Measurements from ENCODE around the gene STIM1.
"Not testable (repeated sequence)": the region's sequence is repeated elsewhere in the genome, so short reads cannot be mapped to it uniquely, and the experiment has no call there.

STIM1 gene

DNA sequence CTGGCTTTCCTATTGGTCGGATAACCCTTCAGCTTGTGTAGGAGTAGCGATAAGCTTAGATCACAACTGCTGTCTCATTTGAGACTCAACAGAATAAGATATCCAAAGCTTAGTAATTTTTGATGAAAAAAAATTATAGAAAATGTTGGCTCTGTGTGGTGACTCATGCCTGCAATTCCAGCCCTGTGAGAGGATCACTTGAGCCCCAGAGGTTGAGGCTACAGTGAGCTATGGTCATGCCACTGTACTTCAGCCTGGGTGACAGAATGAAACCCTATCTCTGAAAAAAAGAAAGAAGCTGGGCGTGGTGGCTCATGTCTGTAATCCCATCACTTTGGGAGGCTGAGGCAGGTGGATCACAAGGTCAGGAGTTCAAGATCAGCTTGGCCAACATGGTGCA lies 183.5 kb downstream of the STIM1 start:
- DNase-seq, result no peak

DNA sequence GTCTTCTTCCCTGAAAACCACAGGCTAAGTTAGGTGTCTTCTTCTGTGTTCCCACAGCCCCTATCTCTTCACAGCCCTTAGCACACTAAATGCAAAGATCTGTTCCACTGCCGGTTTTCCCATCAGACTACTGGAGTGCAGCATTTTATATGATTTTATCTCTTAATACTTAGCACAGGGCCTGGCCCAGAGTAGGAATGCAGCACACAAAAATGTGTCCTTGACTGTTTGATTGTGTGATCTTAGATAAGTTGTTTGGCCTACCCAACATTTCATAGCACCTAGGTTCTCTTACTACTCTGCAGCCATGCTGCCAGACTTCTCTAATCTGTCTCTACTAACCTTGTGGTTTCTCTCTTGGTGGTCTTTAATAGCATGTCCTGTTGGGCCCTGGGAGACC lies 185.0 kb downstream of the STIM1 start:
- DNase-seq, result no peak

DNA sequence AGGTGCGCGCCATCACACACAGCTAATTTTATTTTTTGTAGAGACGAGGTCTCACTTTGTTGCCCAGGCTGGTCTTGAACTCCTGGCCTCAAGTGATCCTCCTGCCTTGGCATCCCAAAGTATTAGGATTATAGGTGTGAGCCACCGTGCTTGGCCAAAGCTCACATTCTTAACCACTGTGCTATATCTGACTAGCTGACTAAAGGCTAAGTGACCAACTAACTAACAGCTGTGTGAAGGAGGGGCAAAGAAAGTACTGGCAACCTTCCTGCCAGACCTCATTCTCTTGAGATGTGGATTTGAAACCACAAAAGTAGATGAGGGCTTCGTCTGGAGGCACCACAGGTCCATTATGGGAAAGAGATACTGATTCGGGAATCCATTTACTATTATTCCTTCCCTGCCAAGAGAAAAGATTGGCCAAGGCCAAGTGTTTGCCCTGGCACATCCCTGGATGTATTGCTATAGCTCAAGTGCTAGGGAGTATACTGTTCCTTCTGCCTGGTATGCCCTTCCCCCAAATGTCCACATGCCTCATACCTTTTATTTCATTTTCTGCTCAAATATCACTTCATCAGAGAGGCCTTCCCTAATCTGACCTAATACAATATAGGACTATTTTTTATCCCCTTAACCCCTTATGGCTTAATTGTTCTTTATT lies 186.4 kb downstream of the STIM1 start:
- no peak for DNase-seq

DNA sequence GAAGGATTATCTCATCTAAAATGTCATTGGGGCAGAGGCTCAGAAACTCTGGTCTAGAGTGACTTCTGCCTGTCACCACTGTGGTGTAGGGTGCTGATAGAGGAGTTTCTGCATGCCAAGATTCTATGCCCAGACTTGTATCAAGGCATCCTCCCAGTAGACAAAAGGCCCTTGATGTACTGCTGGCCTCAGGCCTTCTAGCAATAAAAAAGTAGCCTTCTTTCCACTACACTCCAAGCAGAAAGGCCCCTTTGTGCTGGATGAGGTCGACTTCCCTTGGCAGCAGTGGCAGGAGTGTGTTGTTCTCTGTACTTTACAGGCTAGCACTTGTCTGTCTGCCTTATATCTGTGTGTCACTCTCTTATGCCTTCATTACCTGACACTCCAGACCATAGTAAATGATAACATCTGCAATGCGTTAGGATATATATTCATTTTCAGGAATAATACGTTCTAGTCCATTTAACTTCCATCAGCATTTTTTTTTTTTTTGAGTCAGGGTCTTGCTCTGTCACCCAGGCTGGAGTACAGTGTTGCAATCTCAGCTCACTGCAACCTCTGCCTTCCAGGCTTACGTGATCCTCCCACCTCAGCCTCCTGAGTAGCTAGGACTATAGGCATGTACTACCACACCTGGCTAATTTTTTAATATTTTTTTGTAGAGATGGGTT lies 189.6 kb downstream of the STIM1 start:
- no peak for DNase-seq

DNA sequence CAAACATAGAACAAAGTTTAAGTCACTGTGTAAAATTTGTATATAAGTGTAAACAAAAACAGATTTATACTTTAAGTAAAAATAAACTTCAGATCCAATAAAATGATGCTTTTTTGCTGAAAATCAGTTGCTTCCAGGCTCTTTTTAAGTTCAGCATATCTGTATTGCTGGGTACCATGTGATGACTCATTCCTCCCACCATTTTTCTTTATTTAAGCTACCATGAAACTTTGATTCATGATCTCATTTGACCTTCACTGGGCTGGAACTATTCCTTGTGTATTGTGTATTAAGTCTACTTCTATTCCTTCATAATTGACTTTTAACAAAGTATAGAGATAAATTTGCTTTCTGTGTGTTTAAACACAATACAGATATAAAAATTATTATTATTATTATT lies 192.9 kb downstream of the STIM1 start:
- DNase-seq, result no peak

DNA sequence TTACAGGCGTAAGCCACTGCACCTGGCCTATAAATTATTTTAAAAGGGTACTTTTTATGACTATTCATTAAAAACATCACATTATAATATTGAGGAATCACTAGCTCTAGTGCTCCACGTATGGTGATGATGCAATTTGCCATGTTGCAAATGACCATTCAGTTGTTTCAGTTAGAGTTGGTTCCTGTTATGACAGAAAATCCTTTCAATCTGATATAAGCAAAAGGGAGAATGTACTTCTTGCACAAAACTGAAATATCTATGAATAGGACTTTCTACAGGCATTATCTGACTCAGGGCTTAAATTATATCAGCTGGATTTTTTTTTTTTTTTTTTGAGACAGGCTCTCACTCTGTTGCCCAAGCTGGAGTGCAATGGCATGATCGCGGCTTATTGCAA lies 193.5 kb downstream of the STIM1 start:
- no peak for DNase-seq

DNA sequence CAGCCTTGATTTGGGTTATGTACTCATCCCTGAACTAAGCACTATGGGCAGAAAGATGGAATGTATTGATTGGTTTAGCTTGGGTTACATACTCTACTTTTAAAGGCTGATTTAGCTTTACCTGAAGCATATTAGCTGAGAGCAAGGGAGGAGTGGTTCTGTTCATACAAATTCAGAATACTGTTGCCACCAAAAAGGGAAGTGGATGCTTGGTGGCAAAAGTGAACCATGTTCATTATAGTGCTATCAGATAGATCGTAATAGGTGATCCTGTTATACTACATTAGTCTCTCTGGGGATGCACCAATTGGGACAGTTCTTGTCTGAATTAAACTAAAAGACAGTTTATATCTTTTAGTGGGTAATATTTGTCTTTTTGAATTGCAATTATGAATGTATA lies 194.7 kb downstream of the STIM1 start:
- DNase-seq, result no peak

DNA sequence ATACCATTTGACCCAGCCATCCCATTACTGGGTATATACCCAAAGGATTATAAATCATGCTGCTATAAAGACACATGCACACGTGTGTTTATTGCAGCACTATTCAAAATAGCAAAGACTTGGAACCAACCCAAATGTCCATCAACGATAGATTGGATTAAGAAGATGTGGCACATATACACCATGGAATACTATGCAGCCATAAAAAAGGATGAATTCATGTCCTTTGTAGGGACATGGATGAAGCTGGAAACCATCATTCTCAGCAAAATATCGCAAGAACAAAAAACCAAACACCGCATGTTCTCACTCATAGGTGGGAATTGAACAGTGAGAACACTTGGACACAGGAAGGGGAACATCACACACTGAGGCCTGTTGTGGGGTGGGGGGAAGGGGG lies 197.7 kb downstream of the STIM1 start:
- not testable (repeated sequence) for DNase-seq

DNA sequence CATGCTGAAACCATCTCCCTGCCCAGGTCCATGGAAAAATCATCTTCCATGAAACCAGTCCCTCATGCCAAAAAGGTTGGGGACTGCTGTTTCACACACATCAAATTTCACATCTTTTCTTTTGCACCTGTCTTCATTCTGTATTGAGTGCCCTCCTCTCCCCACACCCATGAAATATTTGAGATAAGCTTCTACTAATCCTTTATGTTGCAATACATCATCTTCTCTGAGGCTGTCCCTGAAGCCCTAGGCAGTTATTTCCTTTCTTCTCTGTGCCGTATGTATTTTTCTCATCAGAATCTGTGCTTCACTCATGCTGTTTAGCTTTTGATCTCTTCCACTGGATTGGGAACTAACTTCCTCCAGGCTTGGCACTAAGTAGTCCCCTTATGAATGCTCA lies 199.2 kb downstream of the STIM1 start:
- DNase-seq, result no peak

DNA sequence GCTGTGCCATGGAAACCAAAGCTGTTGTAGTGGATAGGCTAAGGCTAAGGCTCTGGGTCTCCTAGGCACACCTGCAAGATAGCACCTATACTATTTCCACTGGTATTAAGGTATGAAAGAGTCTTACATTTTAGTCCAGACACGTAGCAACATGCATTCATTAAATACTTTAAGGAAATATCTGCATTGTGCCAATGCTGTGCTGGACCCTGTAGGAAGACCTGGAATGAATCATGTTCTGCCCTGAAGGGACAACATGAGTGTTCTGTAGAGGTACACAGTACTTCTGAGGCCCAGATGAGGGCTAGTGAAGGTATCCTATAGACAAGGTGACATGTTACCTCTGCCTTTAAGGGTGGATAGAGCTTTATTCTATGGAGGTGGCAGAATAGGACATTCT lies 204.0 kb downstream of the STIM1 start:
- no peak for DNase-seq

DNA sequence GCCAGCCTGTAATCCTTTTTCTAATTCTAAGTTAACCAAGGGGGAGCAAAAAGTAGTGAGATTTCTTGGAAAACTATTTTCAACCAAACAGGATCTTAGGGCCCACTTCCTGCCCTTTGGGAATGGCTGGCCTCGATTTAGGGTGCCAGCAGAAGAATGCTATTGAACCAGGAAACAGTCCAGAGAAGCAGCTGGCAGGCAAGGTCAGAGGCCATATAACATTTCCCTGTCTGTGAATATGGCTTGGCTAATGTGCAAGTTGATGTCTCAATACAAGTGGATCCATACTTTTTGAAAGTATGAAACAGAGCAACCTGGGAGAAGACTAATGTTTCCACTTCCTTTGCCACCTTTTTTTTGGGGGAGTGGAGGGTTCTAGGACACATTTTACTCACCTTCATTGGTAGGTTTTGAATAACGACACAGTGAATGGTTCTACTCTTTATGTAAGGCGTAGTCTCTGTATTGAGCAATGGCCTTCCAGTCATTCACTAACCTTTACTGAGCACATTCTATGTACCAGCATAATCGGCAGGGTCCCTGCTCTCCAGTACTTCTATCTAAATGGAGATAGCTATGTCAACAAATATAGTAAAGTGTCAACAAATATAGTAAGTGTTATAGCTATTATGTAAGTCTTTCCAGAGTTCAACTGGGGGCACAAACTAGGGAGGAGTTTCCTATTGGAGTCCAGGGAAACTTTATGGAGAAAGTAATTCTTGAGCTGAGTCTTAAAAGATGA lies 204.9 kb downstream of the STIM1 start:
- DNase-seq, result no peak

DNA sequence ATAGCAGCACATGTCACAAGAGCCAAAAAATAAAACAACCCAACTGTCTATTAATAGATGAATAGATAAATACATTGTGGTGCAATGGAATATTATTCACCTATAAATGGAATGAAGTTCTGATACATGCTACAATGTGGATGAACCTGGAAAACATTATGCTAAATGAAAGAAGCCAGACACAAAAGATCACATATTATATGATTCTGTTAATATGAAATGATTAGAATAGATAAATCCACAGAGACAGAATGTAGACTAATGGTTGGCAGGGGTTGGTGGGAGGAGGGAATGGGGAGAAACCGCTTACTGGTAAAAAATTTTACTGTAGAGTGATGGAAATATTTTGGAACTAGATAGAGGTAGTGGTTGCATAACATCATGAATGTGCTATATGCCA lies 206.2 kb downstream of the STIM1 start:
- DNase-seq, result no peak

DNA sequence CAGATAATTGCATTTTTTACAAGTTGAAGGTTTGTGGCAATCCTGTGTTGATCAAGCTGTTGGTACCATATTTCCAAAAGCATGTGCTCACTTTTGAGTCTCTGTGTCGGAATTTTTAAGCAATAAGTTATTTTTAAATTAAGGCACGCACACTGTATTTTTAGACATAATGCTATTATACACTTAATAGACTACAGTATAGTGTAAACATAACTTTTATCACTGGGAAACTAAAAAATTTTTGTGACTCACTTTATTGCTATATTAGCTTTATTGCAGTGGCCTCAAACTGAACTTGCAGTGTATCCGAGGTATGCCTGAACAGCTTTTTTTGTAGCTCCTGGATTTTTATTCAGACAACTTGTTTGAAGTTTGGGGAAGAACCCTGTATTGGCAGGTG lies 207.9 kb downstream of the STIM1 start:
- DNase-seq, result no peak

DNA sequence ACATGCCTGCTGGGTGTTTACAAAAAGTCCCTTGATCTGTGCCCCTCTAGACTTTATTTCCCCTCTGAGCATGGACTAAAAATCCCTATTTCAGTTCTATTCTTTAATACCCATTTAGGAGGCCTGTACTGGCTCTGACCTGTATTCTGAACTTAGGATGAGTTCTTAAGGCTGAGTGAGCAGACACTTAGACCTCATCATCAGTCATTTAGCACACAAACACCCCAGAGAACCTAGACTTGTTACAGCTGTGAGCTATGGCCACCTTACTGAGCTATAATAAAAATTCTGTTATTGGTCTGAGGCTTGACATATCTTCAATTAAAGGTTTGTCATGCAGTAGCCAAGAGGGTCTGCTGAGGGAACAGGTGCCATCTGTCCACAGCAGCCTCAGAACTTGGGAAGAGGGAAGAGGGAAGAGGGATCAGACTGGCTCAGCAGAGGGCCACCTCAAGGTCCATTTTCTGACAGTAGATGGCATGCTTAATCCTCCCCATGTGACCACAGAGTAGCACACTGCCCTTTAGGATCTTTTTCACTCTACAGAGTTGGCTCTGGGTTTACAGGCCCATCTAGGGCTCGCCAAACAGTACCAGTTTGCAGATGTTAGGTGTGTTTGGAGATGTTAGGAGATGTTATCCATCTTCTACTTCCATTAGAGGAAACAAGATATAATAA lies 209.0 kb downstream of the STIM1 start:
- DNase-seq, result no peak

DNA sequence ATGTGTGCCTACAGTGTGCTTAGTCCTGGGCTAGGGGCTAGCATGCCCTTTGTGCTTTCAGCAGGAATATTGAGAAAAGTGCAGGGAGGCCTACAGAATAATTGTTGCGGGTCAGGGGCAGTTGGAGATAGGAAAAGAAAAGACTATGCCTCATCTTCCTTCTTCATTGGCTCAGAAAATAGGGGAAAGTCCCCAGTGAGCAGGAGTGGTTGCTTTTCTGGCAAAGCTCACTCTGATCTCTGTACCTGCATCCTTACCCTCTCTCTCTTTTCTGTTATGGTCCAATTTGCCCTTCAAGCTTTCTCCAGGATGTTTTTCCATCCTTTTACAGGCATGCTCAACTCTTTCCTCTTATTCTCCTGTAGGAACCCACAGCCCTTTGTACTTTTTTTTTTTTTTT lies 209.6 kb downstream of the STIM1 start:
- no peak for DNase-seq

DNA sequence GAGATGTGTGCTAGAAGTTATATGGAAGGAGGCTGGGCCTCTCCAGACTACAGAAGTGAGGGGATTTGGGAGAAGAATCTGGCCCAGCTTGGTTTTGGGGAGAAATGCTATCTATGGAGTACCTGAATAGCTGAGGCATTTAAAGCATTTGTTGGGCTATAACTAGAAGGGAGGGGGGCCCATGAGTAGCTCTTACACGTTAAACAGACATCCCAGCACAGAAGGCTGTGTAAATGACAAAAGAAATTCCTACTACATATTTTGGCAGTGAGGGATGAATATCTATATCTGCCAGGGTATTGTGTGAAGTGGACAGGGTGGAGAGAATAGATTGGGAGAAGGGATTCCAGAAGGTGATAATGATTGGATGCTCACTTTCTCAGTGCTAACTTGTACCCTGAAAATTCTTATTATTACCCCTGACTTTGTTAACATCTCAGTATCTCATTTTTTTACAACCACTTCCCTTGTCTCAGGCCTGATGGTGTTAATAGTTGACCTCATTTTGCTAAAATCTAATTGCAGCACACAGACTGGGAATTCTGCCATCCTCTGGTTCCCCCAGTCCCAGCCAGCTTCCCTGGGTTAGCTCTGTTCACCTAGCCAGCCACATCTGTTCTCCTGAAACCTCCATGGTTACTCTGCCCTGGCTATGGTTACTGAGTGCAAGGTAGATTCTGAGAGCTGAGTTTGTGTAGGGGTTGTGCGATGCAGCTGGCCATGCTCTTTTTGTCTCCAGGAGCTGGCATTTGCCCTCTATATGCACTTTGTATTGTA lies 210.3 kb downstream of the STIM1 start:
- DNase-seq, result no peak

DNA sequence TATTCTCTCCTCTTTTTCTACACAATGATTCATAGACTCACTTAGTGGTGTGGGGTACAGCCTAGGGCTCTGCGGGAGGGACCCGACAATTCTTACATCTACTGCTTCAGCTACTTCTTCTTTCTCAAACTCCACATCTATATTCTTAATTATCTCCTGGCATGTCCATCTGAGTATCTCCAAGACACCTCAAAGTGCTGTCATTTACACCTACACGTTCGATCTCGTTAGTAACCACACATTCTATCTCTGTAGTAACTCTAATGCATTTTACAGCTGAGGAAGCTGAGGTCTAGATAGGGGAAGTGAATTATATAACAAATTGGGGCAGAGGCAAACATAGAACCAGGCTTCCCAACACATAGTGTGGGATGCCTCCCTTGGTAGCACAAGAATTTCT lies 211.4 kb downstream of the STIM1 start:
- no peak for DNase-seq

DNA sequence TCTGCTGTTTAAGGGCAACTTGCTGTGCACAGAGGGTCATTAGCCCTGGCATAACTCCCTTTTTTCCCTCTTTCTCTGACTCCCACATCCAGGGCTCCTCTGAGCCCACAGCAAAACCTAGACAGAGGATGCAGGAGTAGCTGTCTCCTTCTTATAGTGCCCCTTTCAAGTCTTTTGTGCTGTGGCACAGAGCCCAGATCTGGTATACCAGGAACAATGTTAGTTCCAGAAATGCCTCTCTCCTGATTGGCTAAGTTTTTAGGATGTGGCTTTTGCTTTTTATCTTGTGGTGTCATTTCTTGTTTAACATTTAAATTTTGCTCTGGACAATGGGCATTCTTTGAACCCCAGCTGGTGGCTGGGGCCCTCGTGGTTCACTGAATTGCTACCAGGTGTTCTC lies 213.5 kb downstream of the STIM1 start:
- DNase-seq, result no peak

DNA sequence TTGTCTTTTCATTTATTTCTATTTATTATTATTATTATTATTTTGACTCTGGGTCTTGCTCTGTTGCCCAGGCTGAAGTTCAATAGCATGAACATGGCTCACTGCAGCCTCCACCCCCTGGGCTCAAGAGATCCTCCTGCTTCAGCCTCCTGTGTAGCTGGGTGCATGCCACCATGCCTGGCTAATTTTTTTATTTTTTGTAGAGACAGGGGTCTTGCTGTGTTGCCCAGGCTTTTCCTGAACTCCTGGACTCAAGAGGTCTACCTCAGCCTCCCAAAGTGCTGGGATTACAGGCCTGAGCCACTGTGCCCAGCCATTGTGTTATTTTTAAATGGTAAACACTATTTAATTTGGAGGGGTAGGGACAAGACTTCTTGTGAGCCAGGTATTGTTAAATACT lies 215.9 kb downstream of the STIM1 start:
- DNase-seq, result no peak

DNA sequence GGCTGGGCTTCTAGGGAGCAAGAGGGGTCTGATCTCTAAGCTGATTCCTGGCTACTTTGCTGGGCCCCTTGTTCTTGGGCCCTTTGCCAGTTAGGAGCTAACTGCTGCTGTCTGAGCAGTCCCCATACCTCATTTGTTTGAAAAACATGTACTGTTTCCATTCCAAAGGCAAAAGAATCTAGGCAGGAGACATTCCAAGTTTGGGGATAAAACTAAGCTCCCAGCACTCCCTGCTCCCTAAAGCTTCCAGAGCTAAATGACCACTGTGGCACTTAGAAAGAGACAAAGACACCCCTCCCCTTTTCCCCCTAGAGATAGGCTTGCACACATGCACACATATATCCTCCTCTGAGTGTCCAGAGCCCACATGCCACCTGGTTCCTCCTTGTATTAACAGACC lies 216.4 kb downstream of the STIM1 start:
- no peak for DNase-seq

DNA sequence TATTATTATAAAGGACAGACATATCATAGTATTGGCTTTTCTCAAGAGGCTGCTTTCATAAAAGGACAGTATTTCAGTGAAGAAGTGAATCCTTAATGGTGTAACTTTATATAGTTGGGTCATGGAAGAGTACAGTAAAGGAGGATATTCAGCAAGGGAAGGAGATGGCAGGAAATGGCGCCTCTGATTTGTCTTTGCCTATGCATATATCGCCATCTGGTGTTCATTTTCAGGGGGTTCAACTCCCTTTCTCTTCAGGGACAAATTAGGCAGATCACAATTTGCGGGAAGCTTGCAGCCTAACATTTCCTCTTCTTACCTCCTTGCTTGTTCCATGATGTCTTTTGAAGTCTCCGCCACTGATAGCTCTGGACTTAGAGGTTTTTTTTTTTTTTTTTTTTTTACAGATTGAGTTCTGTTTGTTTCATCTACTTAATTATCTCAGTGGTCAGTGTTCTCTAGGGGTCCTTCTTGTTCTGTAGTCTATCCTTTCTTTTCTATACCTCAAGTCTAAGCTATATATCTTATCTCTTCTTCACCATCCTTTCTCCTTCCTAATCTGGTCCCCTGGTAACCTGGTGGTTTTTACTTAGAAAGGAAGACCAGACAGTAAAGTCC lies 217.3 kb downstream of the STIM1 start:
- DNase-seq, result peak; percentile 54

DNA sequence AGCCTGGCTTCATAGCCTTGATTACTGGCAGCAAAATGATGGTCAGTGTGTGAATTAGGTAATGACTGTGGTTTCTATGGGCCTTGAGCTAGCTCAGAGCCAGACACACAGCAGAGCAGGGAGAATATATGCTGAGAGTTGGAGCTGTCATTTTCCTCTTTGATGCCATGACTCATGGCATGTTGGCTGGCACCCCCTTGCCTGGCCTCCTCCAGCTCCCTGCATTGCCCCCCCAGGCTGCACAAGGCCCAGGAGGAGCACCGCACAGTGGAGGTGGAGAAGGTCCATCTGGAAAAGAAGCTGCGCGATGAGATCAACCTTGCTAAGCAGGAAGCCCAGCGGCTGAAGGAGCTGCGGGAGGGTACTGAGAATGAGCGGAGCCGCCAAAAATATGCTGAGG lies 218.8 kb downstream of the STIM1 start:
- no peak for DNase-seq

DNA sequence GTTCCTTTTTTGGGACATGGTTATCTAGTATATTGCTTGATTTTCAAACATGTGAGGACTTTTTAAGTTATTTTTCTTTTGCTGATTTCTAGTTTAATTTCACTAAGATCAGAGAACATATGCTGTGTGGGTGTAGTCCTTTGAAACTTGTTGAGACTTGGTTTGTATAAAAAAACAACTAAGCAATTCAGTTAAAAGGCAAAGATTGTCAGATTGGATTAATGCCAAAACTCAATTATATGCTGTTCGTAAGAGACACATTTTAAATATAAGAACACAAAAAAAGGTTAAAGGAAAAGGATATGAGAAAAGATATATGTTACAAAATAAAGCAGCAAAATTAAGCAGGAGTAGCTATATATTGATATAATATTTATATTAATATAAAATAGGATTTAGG lies 221.3 kb downstream of the STIM1 start:
- DNase-seq, result no peak

All from NCI-H1092 (cell line).